Activated CD8-positive, alpha-beta T cell treated with anti-CD3 and anti-CD28 coated beads, Interleukin-2, amount 10 ng/mL, durations not matched to agents 7 days and 5 days (primary cell): Measurements from ENCODE around the gene ADM. TPM values are rescaled to one million over a fixed set of nuclear protein-coding genes. Genes with fewer than 3 reads are reported as not detected.

ENCODE experiments used
- ATAC-seq: fragments of 150-1000 bp; cut with Tn5 transposase; one replicate; pipeline ENCODE4 v1.10.0; 2021; ENCODE audit warnings: moderate library complexity
- CTCF ChIA-PET: fragments of 350-600 bp; sonication (Branson Sonifier 250); formaldehyde crosslinking; loops from one replicate; lab custom pipeline; 2021; ENCODE audit warnings: antibody characterized with exemption; lab: Charles Lee
- POLR2A ChIA-PET: fragments of 350-600 bp; sonication (Branson Sonifier 250); formaldehyde crosslinking; loops from one replicate; lab custom pipeline; 2021; ENCODE audit warnings: antibody characterized with exemption; lab: Charles Lee
- DNase-seq: peaks from one replicate; pipeline ENCODE4 v3.0.0-alpha.2; 2020
- H3K27ac Mint-ChIP-seq: one replicate; pipeline ENCODE4 v1.8.0; 2021; ENCODE audit warnings: mild to moderate bottlenecking, mixed read lengths
- H3K27me3 Mint-ChIP-seq: one replicate; pipeline ENCODE4 v1.8.0; 2021; ENCODE audit warnings: low read depth, mixed read lengths
- H3K36me3 Mint-ChIP-seq: one replicate; pipeline ENCODE4 v1.8.0; 2021; ENCODE audit warnings: low read depth, mixed read lengths
- H3K4me1 Mint-ChIP-seq: one replicate; pipeline ENCODE4 v1.8.0; 2021; ENCODE audit warnings: low read depth, mixed read lengths
- H3K4me3 Mint-ChIP-seq: one replicate; pipeline ENCODE4 v1.8.0; 2021; ENCODE audit warnings: mild to moderate bottlenecking, mixed read lengths
- H3K9me3 Mint-ChIP-seq: one replicate; pipeline ENCODE4 v1.8.0; 2022; ENCODE audit warnings: mixed read lengths; ENCODE audit not compliant: insufficient read depth
- total RNA-seq, 2 experiments: library from RNA; stranded (reverse); gene quantifications; one replicate each; pipeline ENCODE4 v1.2.3, GENCODE V29; 2021

The ADM gene
- total RNA-seq, 2 experiments from 2014 or later, result 3.6 to 3.9 TPM

GRCh38 chr11:10323793-10324170 is 18.9 kb downstream of the ADM start:
- no peaks in the 10 kb centered on the region for H3K9me3 Mint-ChIP-seq
- POLR2A ChIA-PET, result interaction anchor here (0.7 kb wide), 1 partner anchor 320 kb away, joined by 3 read pairs; no protein-coding TSS in a partner anchor
- CTCF ChIA-PET, result interaction anchor here (0.7 to 4.3 kb wide), 14 partner anchors 10 to 789 kb away, joined by 3 to 30 read pairs (median 4); no protein-coding TSS in a partner anchor
- no peak for DNase-seq
- no peak for ATAC-seq
- no peaks in the 10 kb centered on the region for H3K36me3 Mint-ChIP-seq
- no peak overlapping the region for H3K27ac Mint-ChIP-seq
- no peak overlapping the region for H3K4me3 Mint-ChIP-seq
- peaks cover 12% of the 10 kb centered on the region for H3K27me3 Mint-ChIP-seq
- peaks cover 6% of the 10 kb centered on the region for H3K4me1 Mint-ChIP-seq

- Mint-ChIP-seq H3K4me3 (no peak overlapping the region), H3K36me3 (no peaks in the 10 kb centered on the region), H3K9me3 (no peaks in the 10 kb centered on the region), H3K27ac (no peak overlapping the region), H3K4me1 (peaks cover 6% of the 10 kb centered on the region), H3K27me3 (peaks cover 12% of the 10 kb centered on the region)
- ChIA-PET CTCF (interaction anchor here (1.0 to 4.3 kb wide), 9 partner anchors 10 to 566 kb away, joined by 3 to 30 read pairs (median 4); no protein-coding TSS in a partner anchor), POLR2A (interaction anchor here (0.5 to 1.4 kb wide), 3 partner anchors 22 to 321 kb away, joined by 3 read pairs; no protein-coding TSS in a partner anchor)
- ATAC-seq (no peak), DNase-seq (no peak)
Observed at GRCh38 chr11:10324474-10324873, 19.6 kb downstream of the ADM start.

- H3K27me3 Mint-ChIP-seq, result peaks cover 14% of the 10 kb centered on the region
- H3K9me3 Mint-ChIP-seq, result no peaks in the 10 kb centered on the region
- H3K36me3 Mint-ChIP-seq, result no peaks in the 10 kb centered on the region
- POLR2A ChIA-PET, result interaction anchor here (1.4 kb wide), 1 partner anchor 41 kb away, joined by 3 read pairs; no protein-coding TSS in a partner anchor
- peaks cover 4% of the 10 kb centered on the region for H3K4me1 Mint-ChIP-seq
- H3K4me3 Mint-ChIP-seq, result no peak overlapping the region
- CTCF ChIA-PET, result interaction anchor here (1.0 to 4.3 kb wide), 8 partner anchors 17 to 790 kb away, joined by 3 to 30 read pairs (median 4); no protein-coding TSS in a partner anchor
- DNase-seq, result no peak
- ATAC-seq, result no peak
- H3K27ac Mint-ChIP-seq, result no peak overlapping the region
Observed at GRCh38 chr11:10325277-10326011, 20.6 kb downstream of the ADM start.

- Mint-ChIP-seq H3K36me3 (no peaks in the 10 kb centered on the region), H3K4me1 (peaks cover 4% of the 10 kb centered on the region), H3K27me3 (peaks cover 14% of the 10 kb centered on the region), H3K27ac (no peak overlapping the region), H3K9me3 (no peaks in the 10 kb centered on the region), H3K4me3 (no peak overlapping the region)
- DNase-seq (no peak), ATAC-seq (no peak)
- ChIA-PET POLR2A (interaction anchor here (1.4 kb wide), 1 partner anchor 40 kb away, joined by 3 read pairs; no protein-coding TSS in a partner anchor), CTCF (interaction anchor here (0.8 to 4.3 kb wide), 10 partner anchors 8 to 791 kb away, joined by 3 to 30 read pairs (median 3); no protein-coding TSS in a partner anchor)
Observed at GRCh38 chr11:10326012-10326964, 21.4 kb downstream of the ADM start.

GRCh38 chr11:10327254-10327653 is 22.4 kb downstream of the ADM start:
- CTCF ChIA-PET, result interaction anchor here (0.8 to 4.3 kb wide), 5 partner anchors 9 to 568 kb away, joined by 3 to 30 read pairs (median 7); no protein-coding TSS in a partner anchor

GRCh38 chr11:10328314-10329098 is 23.6 kb downstream of the ADM start:
- no peaks in the 10 kb centered on the region for H3K9me3 Mint-ChIP-seq
- H3K36me3 Mint-ChIP-seq, result no peaks in the 10 kb centered on the region
- DNase-seq, result no peak
- no peak overlapping the region for H3K27ac Mint-ChIP-seq
- peaks cover 15% of the 10 kb centered on the region for H3K27me3 Mint-ChIP-seq
- ChIA-PET CTCF (interaction anchor here (1.5 to 2.2 kb wide), 2 partner anchors 21 to 38 kb away, joined by 4 to 7 read pairs; no protein-coding TSS in a partner anchor), POLR2A (no interaction called here)
- no peak for ATAC-seq
- H3K4me1 Mint-ChIP-seq, result no peaks in the 10 kb centered on the region
- no peak overlapping the region for H3K4me3 Mint-ChIP-seq

More at GRCh38 chr11:10327254-10327653, 22.4 kb downstream of the ADM start:
- peaks cover 14% of the 10 kb centered on the region for H3K27me3 Mint-ChIP-seq
- no peak overlapping the region for H3K27ac Mint-ChIP-seq
- ATAC-seq (no peak), DNase-seq (no peak)
- H3K4me3 Mint-ChIP-seq, result no peak overlapping the region
- no peaks in the 10 kb centered on the region for H3K36me3 Mint-ChIP-seq
- no peaks in the 10 kb centered on the region for H3K9me3 Mint-ChIP-seq
- H3K4me1 Mint-ChIP-seq, result peaks cover 4% of the 10 kb centered on the region
- POLR2A ChIA-PET, result interaction anchor here (0.5 kb wide), 1 partner anchor 40 kb away, joined by 3 read pairs; no protein-coding TSS in a partner anchor

GRCh38 chr11:10329356-10329755 is 24.5 kb downstream of the ADM start:
- no peaks in the 10 kb centered on the region for H3K4me1 Mint-ChIP-seq
- no peak overlapping the region for H3K4me3 Mint-ChIP-seq
- no peak overlapping the region for H3K27ac Mint-ChIP-seq
- ATAC-seq (no peak), DNase-seq (no peak)
- no peaks in the 10 kb centered on the region for H3K36me3 Mint-ChIP-seq
- ChIA-PET CTCF (interaction anchor here (2.2 kb wide), 1 partner anchor 21 kb away, joined by 7 read pairs; no protein-coding TSS in a partner anchor), POLR2A (no interaction called here)
- no peaks in the 10 kb centered on the region for H3K9me3 Mint-ChIP-seq
- H3K27me3 Mint-ChIP-seq, result peaks cover 17% of the 10 kb centered on the region

- ATAC-seq (no peak), DNase-seq (no peak)
- Mint-ChIP-seq H3K27ac (no peak overlapping the region), H3K9me3 (no peaks in the 10 kb centered on the region), H3K4me3 (no peak overlapping the region), H3K4me1 (no peaks in the 10 kb centered on the region), H3K27me3 (peaks cover 21% of the 10 kb centered on the region), H3K36me3 (no peaks in the 10 kb centered on the region)
- ChIA-PET POLR2A (no interaction called here), CTCF (no interaction called here)
Observed at GRCh38 chr11:10329935-10330334, 25.1 kb downstream of the ADM start.

GRCh38 chr11:10331548-10332289 is 26.8 kb downstream of the ADM start:
- DNase-seq (no peak), ATAC-seq (no peak)
- ChIA-PET POLR2A (no interaction called here), CTCF (no interaction called here)
- no peak overlapping the region for H3K27ac Mint-ChIP-seq
- no peaks in the 10 kb centered on the region for H3K4me1 Mint-ChIP-seq
- no peaks in the 10 kb centered on the region for H3K9me3 Mint-ChIP-seq
- no peak overlapping the region for H3K4me3 Mint-ChIP-seq
- peaks cover 17% of the 10 kb centered on the region for H3K27me3 Mint-ChIP-seq
- no peaks in the 10 kb centered on the region for H3K36me3 Mint-ChIP-seq

GRCh38 chr11:10333490-10333889 is 28.6 kb downstream of the ADM start:
- DNase-seq (no peak), ATAC-seq (no peak)
- H3K36me3 Mint-ChIP-seq, result no peaks in the 10 kb centered on the region
- H3K4me1 Mint-ChIP-seq, result no peaks in the 10 kb centered on the region
- CTCF ChIA-PET, result no interaction called here
- H3K27ac Mint-ChIP-seq, result no peak overlapping the region
- H3K9me3 Mint-ChIP-seq, result no peaks in the 10 kb centered on the region
- H3K27me3 Mint-ChIP-seq, result peaks cover 15% of the 10 kb centered on the region
- H3K4me3 Mint-ChIP-seq, result no peak overlapping the region
- POLR2A ChIA-PET, result no interaction called here
